Limb (tissue), 2 donors: ENCODE results near the gene CLDN20.
"Not testable (repeated sequence)": the region's sequence is repeated elsewhere in the genome, so short reads cannot be mapped to it uniquely, and the experiment has no call there.

Experiments
- DNase-seq, 2 donors: peaks; one replicate each; pipeline ENCODE4 v3.0.0-alpha.2; 2016; ENCODE audit errors: extremely low spot score in 2 of 2

CLDN20 gene

GRCh38 chr6:155263373-155264063, at the start of gene CLDN20:
CLDN20 (plus strand) TSS chr6:155264013; CDS start chr6:155275720, 11,707 bp downstream.
- no peak for DNase-seq

DNA sequence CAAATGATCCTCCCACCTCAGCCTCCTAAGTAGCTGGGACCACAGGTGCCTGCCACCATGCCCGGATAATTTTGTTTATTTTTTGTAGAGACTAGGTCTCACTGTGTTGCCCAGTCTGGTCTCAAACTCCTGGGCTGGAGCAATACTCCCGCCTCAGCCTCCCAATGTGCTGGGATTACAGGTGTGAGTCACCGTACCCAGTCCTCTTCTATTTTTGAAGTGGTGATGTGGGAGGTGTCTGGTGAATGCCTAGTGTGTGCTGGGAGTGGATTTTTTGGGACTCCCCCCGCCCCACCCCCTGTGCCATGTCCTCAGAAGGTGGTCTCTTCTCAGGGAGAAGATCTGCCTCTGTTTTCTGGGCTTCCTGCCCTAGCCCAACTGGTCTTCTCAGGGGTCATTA, 47.9 kb upstream of the CLDN20 start:
- no peak for DNase-seq

GRCh38 chr6:155216312-155217046, 47.3 kb upstream of the CLDN20 start:
- no peak for DNase-seq

- not testable (repeated sequence) for DNase-seq
These were observed 45.1 kb upstream of the CLDN20 start for GRCh38 chr6:155218711-155219110.

- no peak for DNase-seq
These were observed 44.5 kb upstream of the CLDN20 start for GRCh38 chr6:155219299-155219698.

DNA sequence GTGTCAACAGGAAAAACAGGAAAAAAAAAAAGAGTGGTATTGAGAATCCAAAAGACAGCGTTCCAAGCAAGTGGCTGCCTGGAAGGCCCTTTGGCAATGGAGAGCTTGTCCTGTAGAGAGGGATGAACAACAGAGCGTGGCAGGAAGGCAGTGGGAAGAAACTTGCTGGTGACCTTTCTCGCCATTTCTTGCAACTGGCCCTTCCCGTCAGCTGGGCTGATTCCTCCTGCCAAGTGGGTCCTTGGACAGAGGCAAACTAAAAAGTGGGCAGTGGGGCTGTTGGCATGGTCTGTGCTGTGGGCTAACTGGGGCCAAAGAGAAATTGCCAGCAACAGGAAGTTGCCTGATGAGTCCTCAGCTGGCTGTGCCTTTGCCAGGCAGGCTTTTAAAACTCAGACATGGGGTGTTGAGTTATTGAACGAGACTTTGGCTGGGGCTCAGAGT, 43.9 kb upstream of the CLDN20 start:
- no peak for DNase-seq

DNA sequence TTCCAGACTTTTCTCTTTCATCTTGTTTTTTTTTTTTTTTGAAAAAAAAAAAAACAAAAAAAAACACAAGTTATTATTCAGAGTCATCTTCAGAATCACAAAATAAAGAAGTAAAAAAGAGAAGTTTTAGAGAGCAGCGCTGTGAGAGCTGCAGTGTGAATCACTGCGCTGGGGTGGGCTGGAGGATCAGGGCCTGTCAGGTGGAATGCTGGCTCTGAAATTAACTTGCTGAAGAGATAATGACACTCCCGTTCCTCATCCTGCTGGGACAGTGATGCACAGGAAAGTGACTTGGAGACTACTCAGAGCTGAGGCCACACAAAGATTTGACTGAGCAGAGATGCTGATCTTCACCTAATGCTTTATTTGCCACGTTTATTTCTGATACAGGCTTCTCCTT, 42.7 kb upstream of the CLDN20 start:
- DNase-seq: no peak

DNA sequence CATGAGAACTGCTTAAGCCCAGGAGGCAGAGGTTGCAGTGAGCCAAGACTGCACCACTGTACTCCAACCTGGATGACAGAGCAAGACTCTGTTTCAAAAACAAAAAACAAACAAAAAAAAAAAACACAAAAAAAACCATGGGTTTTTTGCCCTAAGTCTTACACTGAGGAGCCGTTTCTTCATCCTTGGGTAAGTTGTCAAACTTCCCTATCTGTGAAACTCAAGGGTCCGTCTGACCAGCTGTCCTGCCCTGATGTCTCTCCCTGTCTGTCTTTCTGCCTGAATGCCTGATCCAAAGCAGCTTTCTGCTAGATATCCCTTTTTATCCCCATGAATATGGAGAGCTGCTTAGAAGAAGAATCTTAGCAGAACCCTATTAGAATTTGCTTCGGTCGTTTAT, 41.3 kb upstream of the CLDN20 start:
- no peak for DNase-seq

DNA sequence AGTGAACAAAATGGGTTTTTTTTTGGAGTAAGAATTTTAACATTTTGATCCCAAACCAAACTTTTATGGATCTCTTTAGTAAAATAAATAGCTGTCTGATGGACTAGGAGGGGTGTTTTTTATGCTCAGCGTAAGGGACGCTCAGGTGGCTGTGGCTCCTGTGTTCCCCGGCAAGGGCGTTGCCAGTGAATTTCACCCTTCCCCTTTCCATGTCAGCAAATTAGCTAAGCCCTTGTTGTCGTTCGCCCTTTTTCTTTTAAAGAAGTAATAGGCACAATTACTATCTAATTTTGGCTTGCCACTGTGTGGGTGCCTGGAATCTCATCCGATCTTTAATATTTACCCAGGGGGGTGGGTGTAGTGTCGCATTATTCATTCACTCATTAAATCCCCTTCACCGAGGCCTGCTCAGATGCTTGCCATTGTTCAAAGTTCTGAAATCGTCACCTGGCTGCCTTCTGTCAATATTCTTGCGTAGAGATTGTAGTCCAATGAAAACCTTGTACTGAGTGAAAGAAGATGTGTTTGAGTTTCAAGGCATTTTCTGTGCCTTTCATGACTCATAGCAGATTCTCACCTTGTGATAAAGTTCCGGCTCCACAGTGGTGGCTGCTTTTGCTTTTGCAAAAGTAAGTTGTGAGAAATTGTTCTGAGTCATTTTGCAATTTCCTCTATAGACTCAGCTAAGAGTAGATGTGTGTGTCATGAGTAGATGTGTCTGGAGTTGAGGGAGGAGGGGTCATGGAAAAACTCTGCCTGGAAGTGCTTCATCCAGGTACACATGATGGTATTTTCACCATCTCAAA, 40.0 kb upstream of the CLDN20 start:
- no peak for DNase-seq

DNA sequence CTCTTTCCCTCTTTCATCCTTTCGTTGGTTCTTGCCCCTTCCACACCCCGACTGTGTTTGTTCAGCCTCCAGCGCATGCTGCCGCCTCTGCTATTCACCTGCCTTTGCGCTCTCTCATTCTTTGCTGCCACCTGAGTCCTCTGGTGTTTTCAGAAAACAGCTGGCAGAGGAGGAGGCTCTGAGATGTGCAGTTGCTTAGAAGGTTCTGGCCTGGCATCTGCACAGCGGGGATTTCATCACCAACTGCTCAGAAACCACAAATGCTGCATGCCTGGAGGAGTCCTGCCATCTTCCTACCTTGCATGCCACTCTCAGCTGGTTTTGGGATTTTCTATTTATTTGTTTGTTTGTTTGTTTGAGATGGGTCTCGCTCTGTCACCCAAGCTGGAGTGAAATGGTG, 39.2 kb upstream of the CLDN20 start:
- no peak for DNase-seq

DNA sequence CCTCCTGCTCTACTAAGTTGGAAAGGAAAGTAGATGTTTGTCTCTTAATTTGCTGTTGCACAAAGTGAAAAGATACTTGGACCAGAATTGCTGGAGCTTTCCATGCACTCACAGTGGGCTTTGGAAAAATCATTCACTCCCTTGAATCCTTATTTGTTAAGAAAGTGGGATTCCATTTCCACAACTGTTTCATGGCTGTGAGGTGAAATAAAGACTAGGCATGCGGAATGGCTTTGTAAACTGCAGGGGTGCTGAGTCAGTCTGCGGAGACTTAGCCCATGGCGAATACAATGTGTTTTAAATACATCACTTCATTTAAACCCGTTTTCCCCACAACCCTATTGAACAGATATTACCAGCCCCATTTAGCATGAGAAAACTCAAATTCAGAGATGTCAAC, 36.8 kb upstream of the CLDN20 start:
- no peak for DNase-seq

GRCh38 chr6:155228546-155229166, 35.2 kb upstream of the CLDN20 start:
- peak in 1 of 2 donors; percentile 34 for DNase-seq

GRCh38 chr6:155230975-155231374, 32.8 kb upstream of the CLDN20 start:
- not testable (repeated sequence) for DNase-seq

- DNase-seq: no peak
These were observed 31.0 kb upstream of the CLDN20 start for GRCh38 chr6:155232848-155233247.

DNA sequence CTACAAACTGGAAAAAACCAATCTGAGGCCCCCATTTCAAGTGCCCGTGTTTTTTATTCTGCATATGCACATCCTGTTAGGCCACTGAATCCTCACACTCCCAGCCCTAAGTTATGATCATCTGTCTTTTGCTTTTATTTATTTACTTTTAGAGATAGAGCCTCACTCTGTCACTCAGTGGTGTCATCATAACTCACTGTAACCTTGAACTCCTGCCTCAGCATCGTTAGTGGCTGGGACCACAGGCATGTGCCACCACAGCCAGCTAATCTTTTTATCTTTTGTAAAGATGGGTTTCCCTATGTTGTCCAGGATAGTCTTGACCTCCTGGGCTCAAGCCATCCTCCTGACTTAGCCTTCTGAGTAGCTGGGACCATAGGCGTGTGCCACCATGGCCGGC, 29.6 kb upstream of the CLDN20 start:
- DNase-seq: no peak

DNA sequence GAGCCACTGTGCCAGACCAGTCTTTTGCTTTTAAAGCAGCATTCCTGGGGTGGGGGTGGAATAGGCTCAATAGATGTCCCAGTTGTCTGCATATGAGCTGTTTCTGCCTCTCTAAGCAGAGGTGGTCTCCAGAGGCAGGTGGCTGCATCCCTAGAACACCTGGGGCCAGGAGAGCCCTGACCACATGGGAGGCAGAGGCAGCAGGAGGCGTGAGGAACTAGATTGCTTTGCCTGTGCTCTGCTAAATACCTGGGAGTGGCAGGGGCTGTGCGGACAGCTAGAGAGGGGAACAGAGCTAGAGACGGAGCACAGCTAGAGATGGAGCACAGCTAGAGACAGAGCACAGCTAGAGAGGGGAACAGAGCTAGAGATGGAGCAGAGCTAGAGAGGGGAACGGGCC, 29.1 kb upstream of the CLDN20 start:
- no peak for DNase-seq

DNA sequence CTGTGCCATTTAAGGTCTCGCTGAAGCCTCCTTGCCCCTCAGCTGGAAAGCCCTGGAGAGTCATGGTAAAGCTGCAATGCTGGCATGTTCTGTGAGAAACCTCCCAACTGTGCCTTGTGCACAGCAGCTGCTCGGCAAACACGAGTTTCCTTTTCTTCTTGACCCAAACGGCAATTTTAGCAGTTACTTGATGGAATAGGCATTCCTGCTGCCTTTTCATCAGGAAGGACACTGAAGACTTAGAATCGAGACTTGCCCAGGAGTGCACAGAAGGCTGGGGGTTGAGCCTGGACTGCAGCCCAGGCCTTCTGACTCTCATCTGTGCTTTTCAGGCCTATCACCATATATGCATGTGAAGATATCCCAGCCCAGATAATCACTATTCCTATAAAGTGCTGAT, 28.7 kb upstream of the CLDN20 start:
- no peak for DNase-seq

GRCh38 chr6:155237613-155238012, 26.2 kb upstream of the CLDN20 start:
- no peak for DNase-seq

- DNase-seq: no peak
These were observed 22.8 kb upstream of the CLDN20 start for GRCh38 chr6:155240905-155241600.

- no peak for DNase-seq
These were observed 21.8 kb upstream of the CLDN20 start for GRCh38 chr6:155241966-155242365.

- no peak for DNase-seq
These were observed 19.4 kb upstream of the CLDN20 start for GRCh38 chr6:155244434-155244833.
